ENCODE measurements around the gene CHKA. TPM values are rescaled to one million over a fixed set of nuclear protein-coding genes. Genes with fewer than 3 reads are reported as not detected.
A peak's percentile ranks its signal among the peaks of the same experiment; 100 is the strongest.

The CHKA gene
- polyA plus RNA-seq, 1 donor (not counting 4 experiments of a cell fraction or from before 2014, with no cell fraction given), result 7.1 TPM

DNA sequence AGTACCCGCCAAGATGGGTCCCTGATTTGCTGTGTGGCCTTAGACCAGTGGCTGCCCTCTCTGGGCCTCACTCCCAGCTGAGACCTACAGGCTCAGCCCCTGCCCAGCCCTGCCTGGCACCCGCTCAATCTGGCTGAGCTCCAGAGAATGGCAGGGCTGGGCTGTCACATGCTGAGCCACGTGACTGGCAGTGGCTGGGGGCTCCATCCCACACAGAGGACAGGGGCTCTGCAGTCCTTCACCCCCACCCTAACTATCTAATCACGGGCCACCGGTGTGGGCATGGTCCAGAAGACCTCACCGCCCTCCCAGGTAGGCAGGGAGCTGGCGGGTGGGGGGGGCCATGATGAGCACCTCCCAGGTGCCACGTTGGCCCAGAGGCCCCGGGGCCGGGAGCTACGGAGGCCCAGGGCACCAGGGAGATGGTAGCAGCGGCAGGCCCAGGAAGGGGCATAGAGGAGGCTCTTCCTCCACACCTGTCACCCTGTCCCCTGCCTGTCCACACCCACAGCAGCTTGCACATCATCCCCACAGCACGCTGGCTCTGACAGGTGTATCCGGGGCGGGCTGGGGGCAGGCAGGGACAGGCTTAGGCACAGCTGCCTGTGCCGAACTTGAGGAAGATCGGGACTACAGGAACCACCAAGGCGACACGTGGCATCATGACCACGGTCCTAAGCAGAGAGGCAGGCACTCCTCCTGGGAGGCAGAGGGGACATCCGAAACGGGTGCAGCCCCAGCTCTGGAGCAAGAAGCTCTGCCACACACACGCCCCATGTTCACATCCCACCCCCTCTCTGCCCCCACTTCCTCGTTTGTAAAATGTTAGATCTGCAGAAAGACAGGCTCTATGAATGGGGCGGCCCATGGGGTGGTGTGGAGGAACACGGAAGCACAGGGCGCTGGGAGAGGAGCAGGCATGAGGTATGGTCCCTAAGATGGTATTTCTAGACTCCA lies 112.5 kb downstream of the CHKA start:
- no peak overlapping the region for H3K4me3 ChIP-seq (ENCODE audit: control insufficient read depth in 2 of 3, extremely low read depth in 1 of 3, insufficient read depth in 2 of 3, low read depth in 1 of 3, low read length in 3 of 3)
- FAIRE-seq (no peak), DNase-seq (ENCODE audit: low read depth, low spot score) (no peak)
- H4K20me1 ChIP-seq (ENCODE audit: control insufficient read depth, extremely low read depth, insufficient read depth, low read length), result no peaks in the 10 kb centered on the region
- peaks cover 31% of the 10 kb centered on the region for H3K4me1 ChIP-seq (ENCODE audit: control insufficient read depth, extremely low read depth, insufficient read depth, low read length)
- H3K27ac ChIP-seq (ENCODE audit: control insufficient read depth, insufficient read depth, low read length), result no peak overlapping the region
- H3K36me3 ChIP-seq (ENCODE audit: control insufficient read depth in 2 of 2, extremely low read depth in 1 of 2, insufficient read depth in 2 of 2, low read length in 2 of 2), result no peaks in the 10 kb centered on the region
- dilution Hi-C loops (cut with MboI; ENCODE audit: extremely low pct_ligation_motif_present, low sequenced_read_pairs), result no loop called here
- no peaks in the 10 kb centered on the region for H3K9me3 ChIP-seq (ENCODE audit: control insufficient read depth, low read depth, low read length)
- no peaks in the 10 kb centered on the region for H3K9me1 ChIP-seq (ENCODE audit: control insufficient read depth, extremely low read depth, insufficient read depth, low read length)
- H3K27me3 ChIP-seq (ENCODE audit: control insufficient read depth, extremely low read depth, insufficient read depth, low read length), result no peaks in the 10 kb centered on the region
- H3K79me2 ChIP-seq (ENCODE audit: control insufficient read depth, insufficient read depth, low read length), result no peaks in the 10 kb centered on the region
- TF ChIP-seq, protein P1, sequence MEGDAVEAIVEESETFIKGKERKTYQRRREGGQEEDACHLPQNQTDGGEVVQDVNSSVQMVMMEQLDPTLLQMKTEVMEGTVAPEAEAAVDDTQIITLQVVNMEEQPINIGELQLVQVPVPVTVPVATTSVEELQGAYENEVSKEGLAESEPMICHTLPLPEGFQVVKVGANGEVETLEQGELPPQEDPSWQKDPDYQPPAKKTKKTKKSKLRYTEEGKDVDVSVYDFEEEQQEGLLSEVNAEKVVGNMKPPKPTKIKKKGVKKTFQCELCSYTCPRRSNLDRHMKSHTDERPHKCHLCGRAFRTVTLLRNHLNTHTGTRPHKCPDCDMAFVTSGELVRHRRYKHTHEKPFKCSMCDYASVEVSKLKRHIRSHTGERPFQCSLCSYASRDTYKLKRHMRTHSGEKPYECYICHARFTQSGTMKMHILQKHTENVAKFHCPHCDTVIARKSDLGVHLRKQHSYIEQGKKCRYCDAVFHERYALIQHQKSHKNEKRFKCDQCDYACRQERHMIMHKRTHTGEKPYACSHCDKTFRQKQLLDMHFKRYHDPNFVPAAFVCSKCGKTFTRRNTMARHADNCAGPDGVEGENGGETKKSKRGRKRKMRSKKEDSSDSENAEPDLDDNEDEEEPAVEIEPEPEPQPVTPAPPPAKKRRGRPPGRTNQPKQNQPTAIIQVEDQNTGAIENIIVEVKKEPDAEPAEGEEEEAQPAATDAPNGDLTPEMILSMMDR (optimal IDR thresholded peaks at IDR 0.05 in 1 of 3, IDR thresholded peaks at IDR 0.05 in 1 of 3, conservative IDR thresholded peaks at IDR 0.05 in 1 of 3; ENCODE audit: extremely low read depth in 1 of 3, insufficient read depth in 2 of 3, low read length in 3 of 3), result no peak
- no peak for TF ChIP-seq EZH2 (IDR thresholded peaks at IDR 0.05; ENCODE audit: low read length)
- peak overlapping the region; percentile 22 for H3K4me2 ChIP-seq (ENCODE audit: control insufficient read depth, extremely low read depth, insufficient read depth, low read depth, low read length)
- no peak overlapping the region for H3K9ac ChIP-seq (ENCODE audit: control insufficient read depth, extremely low read depth, insufficient read depth, low read length)
- peak overlapping the region; percentile 30 for H2AFZ ChIP-seq (ENCODE audit: control insufficient read depth, low read length)

DNA sequence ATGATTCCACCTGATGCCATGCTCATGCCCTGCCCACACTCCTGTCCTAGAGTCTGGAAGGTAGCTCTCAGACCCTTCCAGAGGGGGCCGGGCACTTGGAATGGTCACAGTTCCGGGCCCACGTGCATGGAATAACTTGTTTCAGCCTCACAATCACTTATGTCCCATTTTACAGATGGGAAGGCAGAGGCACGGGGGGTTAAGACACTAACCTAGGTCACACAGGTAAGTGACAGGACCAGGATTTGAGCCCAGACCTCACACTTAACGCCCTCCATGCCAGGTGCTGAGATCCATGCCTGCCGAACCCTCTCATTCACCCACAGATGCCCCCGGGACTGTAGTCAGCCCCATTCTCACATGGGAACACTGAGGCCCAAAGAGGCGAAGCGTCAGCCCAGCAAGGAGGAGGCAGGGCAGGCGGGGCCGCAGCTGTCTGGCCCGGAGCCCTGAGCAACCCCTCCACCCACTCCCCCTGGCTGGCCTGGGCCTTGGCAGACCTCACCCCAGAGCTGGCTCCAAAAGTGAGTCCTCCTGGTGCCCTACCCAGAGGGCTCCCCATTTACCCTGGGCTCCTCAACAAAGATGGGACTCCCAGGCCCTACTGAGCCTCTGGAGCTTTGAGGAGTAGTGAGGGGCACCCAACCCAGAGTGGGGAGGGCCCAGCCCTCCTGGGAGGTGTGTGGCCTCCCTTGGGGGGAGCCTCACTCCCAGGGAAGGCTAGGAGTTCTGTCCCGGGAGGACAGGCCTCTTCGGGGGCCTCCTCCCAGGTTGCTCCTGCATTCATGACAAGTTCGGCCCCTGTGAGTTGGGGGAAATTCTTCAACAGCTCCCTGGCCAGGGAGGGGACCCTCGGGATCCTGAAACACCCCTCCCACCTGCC lies 113.4 kb downstream of the CHKA start:
- dilution Hi-C loops (cut with MboI; ENCODE audit: extremely low pct_ligation_motif_present, low sequenced_read_pairs), result no loop called here
- peaks cover 25% of the 10 kb centered on the region for H3K4me1 ChIP-seq (ENCODE audit: control insufficient read depth, extremely low read depth, insufficient read depth, low read length)
- no peak overlapping the region for H2AFZ ChIP-seq (ENCODE audit: control insufficient read depth, low read length)
- H3K27ac ChIP-seq (ENCODE audit: control insufficient read depth, insufficient read depth, low read length), result no peak overlapping the region
- H3K79me2 ChIP-seq (ENCODE audit: control insufficient read depth, insufficient read depth, low read length), result no peaks in the 10 kb centered on the region
- H3K27me3 ChIP-seq (ENCODE audit: control insufficient read depth, extremely low read depth, insufficient read depth, low read length), result no peaks in the 10 kb centered on the region
- DNase-seq (ENCODE audit: low read depth, low spot score) (no peak), FAIRE-seq (no peak)
- no peak overlapping the region for H3K4me3 ChIP-seq (ENCODE audit: control insufficient read depth in 2 of 3, extremely low read depth in 1 of 3, insufficient read depth in 2 of 3, low read depth in 1 of 3, low read length in 3 of 3)
- TF ChIP-seq, protein P1 (optimal IDR thresholded peaks at IDR 0.05 in 1 of 3, IDR thresholded peaks at IDR 0.05 in 1 of 3, conservative IDR thresholded peaks at IDR 0.05 in 1 of 3; ENCODE audit: extremely low read depth in 1 of 3, insufficient read depth in 2 of 3, low read length in 3 of 3), result no peak
- no peak for TF ChIP-seq EZH2 (IDR thresholded peaks at IDR 0.05; ENCODE audit: low read length)
- H3K9ac ChIP-seq (ENCODE audit: control insufficient read depth, extremely low read depth, insufficient read depth, low read length), result no peak overlapping the region
- no peaks in the 10 kb centered on the region for H3K36me3 ChIP-seq (ENCODE audit: control insufficient read depth in 2 of 2, extremely low read depth in 1 of 2, insufficient read depth in 2 of 2, low read length in 2 of 2)
- H4K20me1 ChIP-seq (ENCODE audit: control insufficient read depth, extremely low read depth, insufficient read depth, low read length), result no peaks in the 10 kb centered on the region
- no peaks in the 10 kb centered on the region for H3K9me3 ChIP-seq (ENCODE audit: control insufficient read depth, low read depth, low read length)
- H3K4me2 ChIP-seq (ENCODE audit: control insufficient read depth, extremely low read depth, insufficient read depth, low read depth, low read length), result no peak overlapping the region
- no peaks in the 10 kb centered on the region for H3K9me1 ChIP-seq (ENCODE audit: control insufficient read depth, extremely low read depth, insufficient read depth, low read length)
